AG04450 (cell line): Measurements from ENCODE around the gene AFF3. TPM values are rescaled to one million over a fixed set of nuclear protein-coding genes. Genes with fewer than 3 reads are reported as not detected.

Experiments
- CTCF ChIA-PET: fragments of 300-600, 350-600 bp; formaldehyde crosslinking; extraction: SDS; loops from one replicate; lab custom pipeline; 2022; ENCODE audit warnings: antibody characterized with exemption, inconsistent platforms; lab: Charles Lee
- POLR2A ChIA-PET: fragments of 350-600 bp; formaldehyde crosslinking; extraction: SDS; loops from one replicate; lab custom pipeline; 2021; ENCODE audit warnings: antibody characterized with exemption, inconsistent platforms; lab: Yijun Ruan, JAX
- DNase-seq: peaks from one replicate; pipeline ENCODE4 v3.0.0-alpha.2; 2011; ENCODE audit warnings: low read depth, low spot score
- H3K27ac ChIP-seq: one replicate; pipeline ENCODE4 v1.5.1; 2012; ENCODE audit warnings: low read depth, low read length, control low read depth
- H3K27me3 ChIP-seq: one replicate; pipeline ENCODE4 v1.6.0; 2012; ENCODE audit warnings: low read length; ENCODE audit not compliant: control insufficient read depth, insufficient read depth
- H3K4me3 ChIP-seq: 2 replicates; pipeline ENCODE4 v1.5.1; 2011; ENCODE audit warnings: mild to moderate bottlenecking, low read depth, low read length, control low read depth
- H3K9me3 ChIP-seq: 2 replicates; pipeline ENCODE4 v1.5.1; 2012; ENCODE audit warnings: low read length; ENCODE audit not compliant: control insufficient read depth, insufficient read depth
- polyA plus RNA-seq: library from polyadenylated mRNA; depleted of rRNA; stranded (reverse); fragments of >200 nt; gene quantifications from 2 replicates; pipeline ENCODE4 v1.2.3, GENCODE V29; 2011
- TF ChIP-seq, protein P1 (sequence below): IDR thresholded peaks from 2 replicates; pipeline ENCODE4 v1.5.1; 2011; ENCODE audit warnings: low read depth, low read length, control low read depth, inconsistent platforms

Gene AFF3
- polyA plus RNA-seq, 1 experiment: 17.9 TPM

DNA sequence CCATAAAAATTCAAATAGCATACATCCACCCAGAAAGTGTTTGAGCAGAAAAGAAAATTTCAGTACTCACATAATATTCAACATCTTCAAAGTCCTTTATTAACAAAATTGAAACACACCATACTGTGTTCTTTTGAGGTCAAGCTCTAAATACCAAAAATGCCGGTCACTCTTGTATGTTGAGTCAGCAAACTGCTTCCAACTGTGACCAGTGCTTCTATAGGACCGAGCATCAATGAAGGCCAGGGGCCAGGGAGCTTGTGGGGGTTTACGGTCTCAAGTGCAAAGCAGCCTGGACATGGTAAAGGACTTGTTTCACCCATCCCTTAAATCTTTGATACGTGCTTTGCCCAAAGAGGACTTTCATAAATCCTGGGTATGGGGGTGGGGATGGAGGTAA is 539.9 kb downstream of the AFF3 start:
- no peaks in the 10 kb centered on the region; the same call in 1 of the 2 replicates for H3K9me3 ChIP-seq
- ChIA-PET POLR2A (interaction anchor here (0.9 to 1.5 kb wide), 2 partner anchors 61 to 96 kb away, joined by 3 to 4 read pairs; no protein-coding TSS in a partner anchor), CTCF (interaction anchor here (0.6 to 2.1 kb wide), 2 partner anchors 64 to 660 kb away, joined by 3 to 5 read pairs; no protein-coding TSS in a partner anchor)
- no peak overlapping the region for H3K4me3 ChIP-seq
- TF ChIP-seq, protein P1, sequence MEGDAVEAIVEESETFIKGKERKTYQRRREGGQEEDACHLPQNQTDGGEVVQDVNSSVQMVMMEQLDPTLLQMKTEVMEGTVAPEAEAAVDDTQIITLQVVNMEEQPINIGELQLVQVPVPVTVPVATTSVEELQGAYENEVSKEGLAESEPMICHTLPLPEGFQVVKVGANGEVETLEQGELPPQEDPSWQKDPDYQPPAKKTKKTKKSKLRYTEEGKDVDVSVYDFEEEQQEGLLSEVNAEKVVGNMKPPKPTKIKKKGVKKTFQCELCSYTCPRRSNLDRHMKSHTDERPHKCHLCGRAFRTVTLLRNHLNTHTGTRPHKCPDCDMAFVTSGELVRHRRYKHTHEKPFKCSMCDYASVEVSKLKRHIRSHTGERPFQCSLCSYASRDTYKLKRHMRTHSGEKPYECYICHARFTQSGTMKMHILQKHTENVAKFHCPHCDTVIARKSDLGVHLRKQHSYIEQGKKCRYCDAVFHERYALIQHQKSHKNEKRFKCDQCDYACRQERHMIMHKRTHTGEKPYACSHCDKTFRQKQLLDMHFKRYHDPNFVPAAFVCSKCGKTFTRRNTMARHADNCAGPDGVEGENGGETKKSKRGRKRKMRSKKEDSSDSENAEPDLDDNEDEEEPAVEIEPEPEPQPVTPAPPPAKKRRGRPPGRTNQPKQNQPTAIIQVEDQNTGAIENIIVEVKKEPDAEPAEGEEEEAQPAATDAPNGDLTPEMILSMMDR: no peak
- peak; percentile 56 for DNase-seq
- H3K27ac ChIP-seq: peak overlapping the region; percentile 54
- H3K27me3 ChIP-seq: no peaks in the 10 kb centered on the region

DNA sequence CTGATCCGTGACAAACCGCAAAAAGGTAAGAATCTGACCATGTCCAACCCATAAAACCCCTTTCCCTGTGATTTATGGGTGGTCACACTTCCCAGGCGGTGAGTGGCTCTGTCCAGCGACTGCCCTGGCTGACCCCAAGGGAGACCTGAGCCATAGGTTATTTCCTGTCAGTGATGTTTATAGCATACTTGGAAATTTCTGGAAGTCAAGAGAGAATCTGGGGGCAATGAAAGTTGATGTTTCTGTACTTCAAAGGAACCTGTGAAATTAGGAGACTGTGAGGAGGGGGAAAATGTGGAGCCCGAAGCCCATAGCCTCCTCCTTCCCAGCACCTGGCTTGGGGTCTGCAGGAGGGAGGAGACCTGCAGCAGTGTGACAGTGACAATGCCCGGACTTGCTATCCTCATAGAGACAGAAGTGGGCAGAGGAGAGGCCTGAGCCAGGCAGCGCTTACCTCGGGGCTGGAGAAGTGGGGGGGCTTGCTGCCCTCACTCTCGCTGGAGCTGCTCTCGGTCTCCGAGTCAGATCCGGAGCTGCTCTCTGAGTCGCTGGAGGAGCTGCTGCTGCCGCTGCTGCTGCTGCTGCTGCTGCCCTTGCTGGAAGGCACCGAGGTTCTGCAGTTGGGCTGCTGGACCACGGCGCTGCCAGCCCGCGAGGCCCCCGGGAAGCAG is 541.3 kb downstream of the AFF3 start:
- no peak for DNase-seq
- H3K27ac ChIP-seq: no peak overlapping the region
- CTCF ChIA-PET: interaction anchor here (2.1 kb wide), 1 partner anchor 661 kb away, joined by 5 read pairs; no protein-coding TSS in a partner anchor

DNA sequence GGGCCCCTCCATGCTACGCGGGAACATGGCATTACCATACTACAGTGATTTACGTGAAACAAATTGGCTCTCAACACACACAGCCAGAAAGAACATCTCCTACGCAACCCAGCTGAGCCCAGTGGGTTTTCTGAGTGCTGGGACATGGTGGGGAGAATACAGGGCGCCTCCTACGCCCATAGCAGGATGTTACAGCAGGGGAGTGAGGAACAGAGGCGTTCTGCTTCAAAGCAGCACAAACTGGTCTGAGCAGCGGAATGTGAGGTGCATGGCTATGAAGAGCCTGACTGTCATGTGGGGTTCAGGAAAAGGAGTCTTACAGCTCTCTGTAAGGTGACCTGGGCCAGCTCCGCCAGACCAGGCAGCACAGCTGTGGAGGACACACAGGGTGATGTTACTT is 543.9 kb downstream of the AFF3 start:
- Histone ChIP-seq H3K27me3 (no peaks in the 10 kb centered on the region), H3K9me3 (no peaks in the 10 kb centered on the region; the same call in 1 of the 2 replicates), H3K27ac (no peak overlapping the region), H3K4me3 (no peak overlapping the region)
- DNase-seq: no peak
- ChIA-PET POLR2A (no interaction called here), CTCF (no interaction called here)
- TF ChIP-seq, protein P1: no peak

More for the DNA sequence above, 541.3 kb downstream of the AFF3 start:
- Histone ChIP-seq H3K27me3 (no peaks in the 10 kb centered on the region), H3K9me3 (no peaks in the 10 kb centered on the region; the same call in 1 of the 2 replicates), H3K4me3 (no peak overlapping the region)
- TF ChIP-seq, protein P1: no peak
- POLR2A ChIA-PET: interaction anchor here (1.5 kb wide), 1 partner anchor 62 kb away, joined by 4 read pairs; no protein-coding TSS in a partner anchor

DNA sequence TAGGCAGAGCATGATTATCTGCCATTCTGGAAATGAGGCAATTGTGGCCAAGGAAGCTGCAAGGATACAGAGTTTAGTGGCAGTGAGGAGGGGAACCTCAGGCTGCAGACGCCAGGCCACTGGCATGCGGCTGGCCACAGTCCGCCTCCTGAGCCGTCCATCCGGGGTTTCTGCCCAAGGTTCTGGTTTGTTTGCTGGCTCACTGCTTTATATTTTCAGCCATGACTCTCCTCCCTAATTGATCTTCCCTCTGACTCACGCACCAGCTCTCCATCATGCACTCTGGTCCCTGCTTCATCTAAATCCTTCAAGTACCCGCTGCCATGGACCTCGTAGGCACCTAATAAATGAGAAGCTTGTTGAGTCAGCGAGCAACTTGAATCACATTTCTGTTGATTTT is 544.8 kb downstream of the AFF3 start:
- POLR2A ChIA-PET: no interaction called here
- CTCF ChIA-PET: no interaction called here

More for the DNA sequence above, 544.8 kb downstream of the AFF3 start:
- no peak for DNase-seq
- TF ChIP-seq, protein P1: no peak
- H3K27me3 ChIP-seq: no peaks in the 10 kb centered on the region
- H3K27ac ChIP-seq: no peak overlapping the region
- H3K9me3 ChIP-seq: no peaks in the 10 kb centered on the region; the same call in 1 of the 2 replicates
- H3K4me3 ChIP-seq: no peak overlapping the region
